ENCODE measurements around the gene STK24. TPM values are rescaled to one million over a fixed set of nuclear protein-coding genes. Genes with fewer than 3 reads are reported as not detected.

STK24 gene
- total and polyA plus RNA-seq, 2 of the 4 experiments (the other 2 are of a cell fraction), result 29.2 to 43.4 TPM

DNA sequence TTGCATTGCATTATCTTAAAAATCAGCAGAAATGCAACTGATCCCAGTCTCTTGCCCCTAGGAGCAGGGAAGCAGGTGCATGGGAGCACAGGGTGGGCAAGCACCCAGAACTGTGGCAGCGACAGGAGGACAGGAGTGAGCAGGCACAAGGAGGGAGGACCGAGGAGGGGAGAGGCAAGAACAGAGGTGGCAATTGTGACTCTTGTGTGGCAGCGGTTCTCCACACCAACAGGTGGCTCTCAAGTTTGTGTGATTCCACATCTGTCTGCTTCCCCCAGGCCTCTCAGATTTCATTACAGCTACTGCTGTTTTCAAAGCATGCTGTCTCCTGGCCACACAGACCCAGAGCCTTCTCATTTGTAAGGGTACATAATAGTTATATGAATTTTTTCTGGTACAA, 108.5 kb downstream of the STK24 start:
- BruUV-seq (replicated peaks), result no TSS peak

More for the DNA sequence above, 108.5 kb downstream of the STK24 start:
- H3K4me2 ChIP-seq (ENCODE audit: low read depth, low read length), result no peak overlapping the region
- H2BK20ac ChIP-seq (ENCODE audit: low read depth, low read length), result no peak overlapping the region
- no peak overlapping the region for H4K5ac ChIP-seq (ENCODE audit: low read depth, low read length)
- no peak overlapping the region for H2AFZ ChIP-seq (replicated peaks; ENCODE audit: low read length, poor library complexity)
- no peak overlapping the region for H2AK5ac ChIP-seq (ENCODE audit: low read depth, low read length)
- TF ChIP-seq BHLHE40 (IDR thresholded peaks at IDR 0.05; ENCODE audit: low read depth, low read length) (no peak), MAZ (IDR thresholded peaks at IDR 0.05; ENCODE audit: borderline replicate concordance, low read depth, low read length) (no peak), RCOR1 (IDR thresholded peaks at IDR 0.05; ENCODE audit: insufficient replicate concordance, low read length) (no peak), SMC3 (IDR thresholded peaks at IDR 0.05; ENCODE audit: low read depth, low read length) (no peak), MAFK (IDR thresholded peaks at IDR 0.05; ENCODE audit: low read depth, low read length) (no peak), POLR2A (IDR thresholded peaks at IDR 0.05; ENCODE audit: low read depth, low read length) (no peak), FOS (IDR thresholded peaks at IDR 0.05; ENCODE audit: low read depth, low read length) (no peak), CHD1 (IDR thresholded peaks at IDR 0.05; ENCODE audit: low read depth, low read length) (no peak), CEBPB (IDR thresholded peaks at IDR 0.05; ENCODE audit: low read depth, low read length) (no peak), RAD21 (IDR thresholded peaks at IDR 0.05; ENCODE audit: low read length) (no peak), MXI1 (IDR thresholded peaks at IDR 0.05; ENCODE audit: borderline replicate concordance, low read depth, low read length) (no peak), NFE2L2 (IDR thresholded peaks at IDR 0.05; ENCODE audit: low read depth, low read length) (no peak), RFX5 (IDR thresholded peaks at IDR 0.05; ENCODE audit: low read depth, low read length) (no peak)
- TF ChIP-seq, protein P1, sequence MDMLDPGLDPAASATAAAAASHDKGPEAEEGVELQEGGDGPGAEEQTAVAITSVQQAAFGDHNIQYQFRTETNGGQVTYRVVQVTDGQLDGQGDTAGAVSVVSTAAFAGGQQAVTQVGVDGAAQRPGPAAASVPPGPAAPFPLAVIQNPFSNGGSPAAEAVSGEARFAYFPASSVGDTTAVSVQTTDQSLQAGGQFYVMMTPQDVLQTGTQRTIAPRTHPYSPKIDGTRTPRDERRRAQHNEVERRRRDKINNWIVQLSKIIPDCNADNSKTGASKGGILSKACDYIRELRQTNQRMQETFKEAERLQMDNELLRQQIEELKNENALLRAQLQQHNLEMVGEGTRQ (IDR thresholded peaks at IDR 0.05; ENCODE audit: low read depth, low read length), result no peak
- TF ChIP-seq, protein P2, sequence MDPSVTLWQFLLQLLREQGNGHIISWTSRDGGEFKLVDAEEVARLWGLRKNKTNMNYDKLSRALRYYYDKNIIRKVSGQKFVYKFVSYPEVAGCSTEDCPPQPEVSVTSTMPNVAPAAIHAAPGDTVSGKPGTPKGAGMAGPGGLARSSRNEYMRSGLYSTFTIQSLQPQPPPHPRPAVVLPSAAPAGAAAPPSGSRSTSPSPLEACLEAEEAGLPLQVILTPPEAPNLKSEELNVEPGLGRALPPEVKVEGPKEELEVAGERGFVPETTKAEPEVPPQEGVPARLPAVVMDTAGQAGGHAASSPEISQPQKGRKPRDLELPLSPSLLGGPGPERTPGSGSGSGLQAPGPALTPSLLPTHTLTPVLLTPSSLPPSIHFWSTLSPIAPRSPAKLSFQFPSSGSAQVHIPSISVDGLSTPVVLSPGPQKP (IDR thresholded peaks at IDR 0.05; ENCODE audit: borderline replicate concordance, low read depth, low read length), result no peak
- TF ChIP-seq, protein P3, sequence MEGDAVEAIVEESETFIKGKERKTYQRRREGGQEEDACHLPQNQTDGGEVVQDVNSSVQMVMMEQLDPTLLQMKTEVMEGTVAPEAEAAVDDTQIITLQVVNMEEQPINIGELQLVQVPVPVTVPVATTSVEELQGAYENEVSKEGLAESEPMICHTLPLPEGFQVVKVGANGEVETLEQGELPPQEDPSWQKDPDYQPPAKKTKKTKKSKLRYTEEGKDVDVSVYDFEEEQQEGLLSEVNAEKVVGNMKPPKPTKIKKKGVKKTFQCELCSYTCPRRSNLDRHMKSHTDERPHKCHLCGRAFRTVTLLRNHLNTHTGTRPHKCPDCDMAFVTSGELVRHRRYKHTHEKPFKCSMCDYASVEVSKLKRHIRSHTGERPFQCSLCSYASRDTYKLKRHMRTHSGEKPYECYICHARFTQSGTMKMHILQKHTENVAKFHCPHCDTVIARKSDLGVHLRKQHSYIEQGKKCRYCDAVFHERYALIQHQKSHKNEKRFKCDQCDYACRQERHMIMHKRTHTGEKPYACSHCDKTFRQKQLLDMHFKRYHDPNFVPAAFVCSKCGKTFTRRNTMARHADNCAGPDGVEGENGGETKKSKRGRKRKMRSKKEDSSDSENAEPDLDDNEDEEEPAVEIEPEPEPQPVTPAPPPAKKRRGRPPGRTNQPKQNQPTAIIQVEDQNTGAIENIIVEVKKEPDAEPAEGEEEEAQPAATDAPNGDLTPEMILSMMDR (conservative IDR thresholded peaks at IDR 0.05; ENCODE audit: low read depth, low read length), result no peak
- H3K4me1 ChIP-seq (ENCODE audit: control insufficient read depth, insufficient read depth, low read length), result 0 out of 2 replicates have a peak, but pooled peaks cover 3% of the 10 kb centered on the region
- in situ Hi-C loops (cut with MboI; ENCODE audit: low sequenced_read_pairs), result no loop called here
- H3K56ac ChIP-seq (ENCODE audit: extremely low read depth, insufficient read depth, low read length), result no peak overlapping the region
- H2BK15ac ChIP-seq (ENCODE audit: low read depth, low read length), result no peak overlapping the region
- H3K27ac ChIP-seq (ENCODE audit: insufficient read depth, low read length), result no peak overlapping the region
- H3K9me1 ChIP-seq (ENCODE audit: insufficient read depth, low read length), result peaks cover 16% of the 10 kb centered on the region
- H3K9ac ChIP-seq (ENCODE audit: low read depth, low read length), result no peak overlapping the region
- dilution Hi-C loops (cut with HindIII; ENCODE audit: low sequenced_read_pairs, unreplicated experiment), result loop anchor here (25.0 kb wide), 1 partner anchor 194 kb away; no protein-coding TSS in a partner anchor
- H4K20me1 ChIP-seq (ENCODE audit: insufficient read depth, low read length), result peaks cover 31% of the 10 kb centered on the region
- H2BK5ac ChIP-seq (ENCODE audit: low read depth, low read length, poor library complexity, severe bottlenecking), result no peak overlapping the region
- peaks cover 45% of the 10 kb centered on the region for H3K36me3 ChIP-seq (ENCODE audit: control insufficient read depth, insufficient read depth, low read length)
- DNase-seq (no peak), ATAC-seq (ENCODE audit: low read depth) (no peak; the same call in 1 of the 2 replicates)
- H3K27me3 ChIP-seq (ENCODE audit: control insufficient read depth, insufficient read depth, low read length), result no peaks in the 10 kb centered on the region
- ChIA-PET POLR2A (ENCODE audit: unreplicated experiment) (no interaction called here), CTCF (interaction anchor here (1.3 kb wide), 1 partner anchor 13 kb away, joined by 3 read pairs; no protein-coding TSS in a partner anchor)
- intact Hi-C loops (cut with micrococcal nuclease), result loop anchor here (5.0 kb wide), 3 partner anchors 109 to 204 kb away; partner anchors contain the start of gene STK24
- no CpG with 5 or more reads among the region's 3 CpGs for WGBS, 2 experiments (ENCODE audit: extremely low coverage in 2 of 2, insufficient read length in 1 of 2)
- no peak overlapping the region for H4K91ac ChIP-seq (ENCODE audit: insufficient read depth, low read depth, low read length)
- H2BK120ac ChIP-seq (ENCODE audit: low read depth, low read length), result no peak overlapping the region
- no peak overlapping the region for H3K23ac ChIP-seq (ENCODE audit: low read depth, low read length)
- H3K14ac ChIP-seq (replicated peaks; ENCODE audit: low read depth, low read length), result no peak overlapping the region
- H2AK9ac ChIP-seq (replicated peaks; ENCODE audit: low read depth, low read length, poor library complexity), result no peak overlapping the region
- H3K18ac ChIP-seq (ENCODE audit: low read depth, low read length), result no peak overlapping the region
- H3K4ac ChIP-seq (ENCODE audit: low read depth, low read length), result no peak overlapping the region
- H4K8ac ChIP-seq (ENCODE audit: low read depth in 2 of 2, low read length in 2 of 2), result no peak overlapping the region
- no peaks in the 10 kb centered on the region for H3K9me3 ChIP-seq (ENCODE audit: control insufficient read depth, insufficient read depth, low read length)
- peaks cover 35 to 84% of the 10 kb centered on the region in 2 experiments for H3K79me1 ChIP-seq (ENCODE audit: low read depth in 1 of 2, low read length in 2 of 2)
- H3K4me3 ChIP-seq (ENCODE audit: insufficient read depth, low read depth, low read length), result no peak overlapping the region
